SK-N-SH treated with all-trans-retinoic acid at 6 μM for 48 hours (cell line): ENCODE data around the gene FOXRED2.

Source experiments
- ARNTL ChIP-seq: fragments of 450-650 bp; formaldehyde crosslinking; IDR thresholded peaks from 2 replicates; pipeline ENCODE4 v1.5.0; 2020; ENCODE audit warnings: low read depth, mild to moderate bottlenecking, moderate library complexity, borderline replicate concordance
- CREB5 ChIP-seq: fragments of 250-450 bp; sonication (Bioruptor Pico); IDR thresholded peaks from 2 replicates; pipeline ENCODE4 v1.5.1; 2020; ENCODE audit warnings: low read depth, mild to moderate bottlenecking, moderate library complexity
- CSDC2 ChIP-seq: fragments of 250-450 bp; sonication (Bioruptor Pico); IDR thresholded peaks from 2 replicates; pipeline ENCODE4 v1.5.0; 2020; ENCODE audit warnings: mild to moderate bottlenecking, moderate library complexity
- CSRNP3 ChIP-seq: fragments of 250-450 bp; sonication (Bioruptor Pico); IDR thresholded peaks from 2 replicates; pipeline ENCODE4 v1.5.1; 2021; ENCODE audit warnings: mild to moderate bottlenecking, moderate library complexity
- POU6F1 ChIP-seq: fragments of 250-450 bp; sonication (Bioruptor Pico); IDR thresholded peaks from 2 replicates; pipeline ENCODE4 v1.8.0; 2021; ENCODE audit warnings: low read depth, mild to moderate bottlenecking, moderate library complexity, borderline replicate concordance
- PPARA ChIP-seq: fragments of 250-450 bp; sonication (Bioruptor Pico); IDR thresholded peaks from 2 replicates; pipeline ENCODE4 v1.5.0; 2020; ENCODE audit warnings: mild to moderate bottlenecking, borderline replicate concordance
- RARB ChIP-seq: fragments of 250-450 bp; sonication (Bioruptor Pico); IDR thresholded peaks from 2 replicates; pipeline ENCODE4 v1.8.0; 2021; ENCODE audit warnings: mild to moderate bottlenecking, moderate library complexity
- TCF4 ChIP-seq: fragments of 250-450 bp; sonication (Bioruptor Pico); IDR thresholded peaks from 2 replicates; pipeline ENCODE4 v1.8.0; 2021; ENCODE audit warnings: mild to moderate bottlenecking, moderate library complexity, borderline replicate concordance
- ZC3H10 ChIP-seq: fragments of 250-450 bp; sonication (Bioruptor Pico); IDR thresholded peaks from 2 replicates; pipeline ENCODE4 v1.5.1; 2021; ENCODE audit warnings: mild to moderate bottlenecking, moderate library complexity
- ZFP3 ChIP-seq: fragments of 250-450 bp; sonication (Bioruptor Pico); IDR thresholded peaks from 2 replicates; pipeline ENCODE4 v1.5.0; 2020; ENCODE audit warnings: mild to moderate bottlenecking, moderate library complexity
- ZNF70 ChIP-seq: fragments of 450-650 bp; formaldehyde crosslinking; IDR thresholded peaks from 2 replicates; pipeline ENCODE4 v1.5.0; 2020; ENCODE audit warnings: mild to moderate bottlenecking, moderate library complexity
- TF ChIP-seq, protein P1 (sequence below): fragments of 250-450 bp; sonication (Bioruptor Pico); IDR thresholded peaks from 2 replicates; pipeline ENCODE4 v1.8.0; 2020; ENCODE audit warnings: mild to moderate bottlenecking, moderate library complexity, borderline replicate concordance

GRCh38 chr22:36538529-36538928, 31.7 kb upstream of the FOXRED2 start:
- TF ChIP-seq, protein P1, sequence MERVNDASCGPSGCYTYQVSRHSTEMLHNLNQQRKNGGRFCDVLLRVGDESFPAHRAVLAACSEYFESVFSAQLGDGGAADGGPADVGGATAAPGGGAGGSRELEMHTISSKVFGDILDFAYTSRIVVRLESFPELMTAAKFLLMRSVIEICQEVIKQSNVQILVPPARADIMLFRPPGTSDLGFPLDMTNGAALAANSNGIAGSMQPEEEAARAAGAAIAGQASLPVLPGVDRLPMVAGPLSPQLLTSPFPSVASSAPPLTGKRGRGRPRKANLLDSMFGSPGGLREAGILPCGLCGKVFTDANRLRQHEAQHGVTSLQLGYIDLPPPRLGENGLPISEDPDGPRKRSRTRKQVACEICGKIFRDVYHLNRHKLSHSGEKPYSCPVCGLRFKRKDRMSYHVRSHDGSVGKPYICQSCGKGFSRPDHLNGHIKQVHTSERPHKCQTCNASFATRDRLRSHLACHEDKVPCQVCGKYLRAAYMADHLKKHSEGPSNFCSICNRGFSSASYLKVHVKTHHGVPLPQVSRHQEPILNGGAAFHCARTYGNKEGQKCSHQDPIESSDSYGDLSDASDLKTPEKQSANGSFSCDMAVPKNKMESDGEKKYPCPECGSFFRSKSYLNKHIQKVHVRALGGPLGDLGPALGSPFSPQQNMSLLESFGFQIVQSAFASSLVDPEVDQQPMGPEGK (CRISPR knock-in tag): no peak
- TF ChIP-seq ZC3H10 (no peak), POU6F1 (no peak), CSDC2 (CRISPR knock-in tag) (no peak), RARB (CRISPR knock-in tag) (no peak), ZNF70 (CRISPR knock-in tag) (no peak), PPARA (CRISPR knock-in tag) (no peak), ARNTL (CRISPR knock-in tag) (no peak), CREB5 (CRISPR knock-in tag) (no peak), ZFP3 (CRISPR knock-in tag) (no peak), CSRNP3 (CRISPR knock-in tag) (no peak), TCF4 (CRISPR knock-in tag) (no peak)
